ENCODE data around the gene FBXO39.
"Not testable (repeated sequence)": the region's sequence is repeated elsewhere in the genome, so short reads cannot be mapped to it uniquely, and the experiment has no call there.

DNA sequence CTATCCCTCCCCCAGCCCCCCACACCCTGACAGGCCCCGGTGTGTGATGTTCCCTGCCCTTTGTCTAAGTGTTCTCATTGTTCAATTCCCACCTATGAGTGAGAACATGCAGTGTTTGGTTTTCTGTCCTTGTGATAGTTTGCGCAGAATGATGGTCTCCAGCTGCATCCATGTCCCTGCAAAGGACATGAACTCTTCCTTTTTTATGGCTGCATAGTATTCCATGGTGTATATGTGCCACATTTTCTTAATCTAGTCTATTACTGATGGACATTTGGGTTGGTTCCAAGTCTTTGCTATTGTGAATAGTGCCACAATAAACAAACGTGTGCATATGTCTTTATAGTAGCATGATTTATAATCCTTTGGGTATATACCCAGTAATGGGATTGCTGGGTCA, 40.4 kb downstream of the FBXO39 start:
- TF ChIP-seq, protein P1, sequence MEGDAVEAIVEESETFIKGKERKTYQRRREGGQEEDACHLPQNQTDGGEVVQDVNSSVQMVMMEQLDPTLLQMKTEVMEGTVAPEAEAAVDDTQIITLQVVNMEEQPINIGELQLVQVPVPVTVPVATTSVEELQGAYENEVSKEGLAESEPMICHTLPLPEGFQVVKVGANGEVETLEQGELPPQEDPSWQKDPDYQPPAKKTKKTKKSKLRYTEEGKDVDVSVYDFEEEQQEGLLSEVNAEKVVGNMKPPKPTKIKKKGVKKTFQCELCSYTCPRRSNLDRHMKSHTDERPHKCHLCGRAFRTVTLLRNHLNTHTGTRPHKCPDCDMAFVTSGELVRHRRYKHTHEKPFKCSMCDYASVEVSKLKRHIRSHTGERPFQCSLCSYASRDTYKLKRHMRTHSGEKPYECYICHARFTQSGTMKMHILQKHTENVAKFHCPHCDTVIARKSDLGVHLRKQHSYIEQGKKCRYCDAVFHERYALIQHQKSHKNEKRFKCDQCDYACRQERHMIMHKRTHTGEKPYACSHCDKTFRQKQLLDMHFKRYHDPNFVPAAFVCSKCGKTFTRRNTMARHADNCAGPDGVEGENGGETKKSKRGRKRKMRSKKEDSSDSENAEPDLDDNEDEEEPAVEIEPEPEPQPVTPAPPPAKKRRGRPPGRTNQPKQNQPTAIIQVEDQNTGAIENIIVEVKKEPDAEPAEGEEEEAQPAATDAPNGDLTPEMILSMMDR (IDR thresholded peaks at IDR 0.05), result not testable (repeated sequence)
- TF ChIP-seq EZH2 (IDR thresholded peaks at IDR 0.05; ENCODE audit: borderline replicate concordance, insufficient read depth, low read depth, low read length, poor library complexity, severe bottlenecking), result not testable (repeated sequence)

Data from B cell (primary cell).